Glomerular visceral epithelial cell (primary cell): ENCODE data around the gene DUS2.

Experiments
- DNase-seq: peaks from one replicate; pipeline ENCODE4 v3.0.0-alpha.2; 2016; ENCODE audit errors: extremely low spot score

Gene DUS2

DNA sequence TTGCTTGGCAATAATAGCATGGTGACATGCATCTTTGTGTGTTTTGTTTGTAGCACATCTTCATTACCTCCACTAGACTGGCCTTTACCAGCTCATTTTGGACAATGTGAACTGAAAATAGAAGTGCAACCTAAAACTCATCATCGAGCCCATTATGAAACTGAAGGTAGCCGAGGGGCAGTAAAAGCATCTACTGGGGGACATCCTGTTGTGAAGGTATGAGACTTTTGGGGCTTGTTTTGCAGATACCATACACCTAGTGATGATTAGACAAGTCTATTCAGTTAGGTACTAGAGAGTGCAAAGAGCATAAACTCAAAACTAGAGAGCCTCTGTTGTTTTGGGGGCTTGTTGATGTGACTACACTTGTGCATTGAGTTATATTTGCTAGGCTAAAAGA, 103.3 kb downstream of the DUS2 start:
- no peak for DNase-seq

DNA sequence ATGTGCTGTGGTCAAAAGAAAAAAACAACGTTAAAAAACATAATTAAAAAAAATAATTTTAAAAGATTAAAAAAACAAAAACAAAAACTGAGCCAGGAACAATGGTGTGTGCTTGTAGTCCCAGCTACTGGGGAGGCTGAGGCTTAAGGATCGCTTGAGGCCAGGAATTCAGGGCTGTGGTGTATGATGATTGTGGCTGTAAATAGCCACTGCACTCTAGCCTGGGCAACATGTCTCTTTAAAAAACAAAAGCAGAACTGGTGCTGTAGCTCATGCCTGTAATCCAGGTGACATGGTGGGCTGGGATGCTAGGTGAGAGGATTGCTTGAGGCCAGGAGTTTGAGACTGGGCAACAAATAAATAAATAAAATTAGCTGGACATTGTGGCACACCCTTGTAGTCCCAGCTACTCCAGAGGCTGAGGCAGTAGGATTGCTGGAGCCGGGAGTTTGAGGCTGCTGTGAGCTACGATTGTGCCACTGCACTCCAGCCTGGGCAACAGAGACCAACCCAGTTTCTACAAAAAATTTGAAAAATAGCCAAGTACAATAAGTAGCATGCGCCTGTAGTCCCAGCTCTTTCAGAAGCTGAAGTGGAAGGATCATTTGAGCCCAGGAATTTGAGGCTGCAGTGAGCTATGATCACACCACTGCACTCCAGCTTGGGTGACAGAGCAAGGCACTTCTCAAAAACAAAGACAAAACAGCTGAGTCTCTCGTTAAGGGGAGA, 105.7 kb downstream of the DUS2 start:
- DNase-seq: peak; percentile 51
